Measurements from ENCODE around the gene ZNF497. TPM values are rescaled to one million over a fixed set of nuclear protein-coding genes. Genes with fewer than 3 reads are reported as not detected.

The ZNF497 gene
- total and polyA plus RNA-seq, 8 donors: 0.76 to 4.4 (median 3.1) TPM

- intact Hi-C loops (cut with DNase I): no loop called here
- no peak overlapping the region for H3K27ac ChIP-seq
- H3K36me3 ChIP-seq: no peaks in the 10 kb centered on the region
- no peak overlapping the region for H3K4me3 ChIP-seq
- no peak for TF ChIP-seq CTCF (IDR thresholded peaks at IDR 0.05)
- no peaks in the 10 kb centered on the region for H3K9me3 ChIP-seq
- ATAC-seq (peak; percentile 91), DNase-seq (peak in 2 of 4 donors; percentile 37 to 43)
- H3K27me3 ChIP-seq: no peaks in the 10 kb centered on the region
- H3K4me1 ChIP-seq: no peaks in the 10 kb centered on the region
Observed at GRCh38 chr19:58372311-58373133, 10.0 kb upstream of the ZNF497 start.

- peaks cover 0 to 6% of the 10 kb centered on the region in 2 donors for H3K4me1 ChIP-seq
- ATAC-seq (no peak), DNase-seq (peak in 1 of 4 donors; percentile 74)
- intact Hi-C loops (cut with DNase I): no loop called here
- H3K27ac ChIP-seq: no peak overlapping the region
- no peaks in the 10 kb centered on the region for H3K9me3 ChIP-seq
- H3K27me3 ChIP-seq: no peaks in the 10 kb centered on the region
- no peak overlapping the region for H3K4me3 ChIP-seq
- TF ChIP-seq CTCF (IDR thresholded peaks at IDR 0.05): no peak
- H3K36me3 ChIP-seq: no peaks in the 10 kb centered on the region
Observed at GRCh38 chr19:58368561-58369360, 6.2 kb upstream of the ZNF497 start.

DNA sequence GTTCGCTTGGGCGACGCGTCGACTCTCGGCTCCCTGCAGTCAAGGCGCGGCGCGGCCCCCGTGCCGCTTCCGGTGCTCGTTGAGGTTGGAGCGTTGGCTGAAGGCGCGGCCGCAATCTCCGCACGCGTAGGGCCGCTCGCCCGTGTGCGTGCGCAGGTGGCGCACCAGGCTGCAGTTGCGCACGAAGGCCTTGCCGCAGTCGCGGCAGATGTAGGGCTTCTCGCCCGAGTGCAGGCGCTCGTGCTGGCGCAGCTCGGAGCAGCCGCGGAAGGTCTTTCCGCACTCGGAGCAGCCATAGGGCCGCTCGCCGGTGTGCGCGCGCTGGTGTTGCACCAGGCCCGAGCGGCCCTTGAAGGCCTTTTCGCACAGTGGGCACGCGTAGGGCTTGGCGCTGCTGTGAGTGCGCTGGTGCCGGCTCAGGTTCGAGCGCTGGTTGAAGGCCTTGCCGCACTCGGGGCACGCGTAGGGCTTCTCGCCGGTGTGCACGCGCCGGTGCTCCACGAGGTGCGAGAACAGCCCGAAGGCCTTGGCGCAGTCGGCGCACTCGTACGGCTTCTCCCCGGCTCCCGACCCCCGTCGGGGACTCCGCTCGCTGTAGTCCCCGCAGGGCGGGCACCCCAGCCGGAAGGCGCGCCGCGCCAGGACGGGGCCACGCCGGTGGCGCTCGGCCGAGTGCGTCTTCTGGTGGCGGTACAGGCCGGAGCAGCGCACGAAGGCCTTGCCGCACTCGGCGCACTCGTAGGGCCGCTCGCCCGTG is 5.3 kb upstream of the ZNF497 start:
- ATAC-seq (no peak), DNase-seq (peak in 1 of 4 donors; percentile 77)
- Histone ChIP-seq H3K4me1 (peaks cover 0 to 13% of the 10 kb centered on the region in 2 donors), H3K27me3 (no peaks in the 10 kb centered on the region), H3K4me3 (no peak overlapping the region), H3K9me3 (no peaks in the 10 kb centered on the region), H3K36me3 (no peaks in the 10 kb centered on the region), H3K27ac (no peak overlapping the region)
- intact Hi-C loops (cut with DNase I): no loop called here
- no peak for TF ChIP-seq CTCF (IDR thresholded peaks at IDR 0.05)

GRCh38 chr19:58366585-58367430 is 4.3 kb upstream of the ZNF497 start:
- intact Hi-C loops (cut with DNase I): no loop called here
- no peak for ATAC-seq

More at GRCh38 chr19:58366585-58367430, 4.3 kb upstream of the ZNF497 start:
- Histone ChIP-seq H3K27ac (no peak overlapping the region), H3K4me3 (no peak overlapping the region), H3K27me3 (no peaks in the 10 kb centered on the region), H3K9me3 (no peaks in the 10 kb centered on the region), H3K4me1 (peaks cover under 1 to 15% of the 10 kb centered on the region in 2 donors), H3K36me3 (no peaks in the 10 kb centered on the region)
- no peak for TF ChIP-seq CTCF (IDR thresholded peaks at IDR 0.05)
- DNase-seq: peak in 1 of 4 donors; percentile 61
